ENCODE measurements around the gene EHD4.

The EHD4 gene

GRCh38 chr15:41979493-41980266 is 7.3 kb upstream of the EHD4 start:
- DNase-seq: no peak

GRCh38 chr15:41978534-41978933 is 6.2 kb upstream of the EHD4 start:
- no peak for DNase-seq

GRCh38 chr15:41977757-41978383 is 5.5 kb upstream of the EHD4 start:
- DNase-seq: no peak

GRCh38 chr15:41975669-41976068 is 3.3 kb upstream of the EHD4 start:
- peak; percentile 27 for DNase-seq

DNA sequence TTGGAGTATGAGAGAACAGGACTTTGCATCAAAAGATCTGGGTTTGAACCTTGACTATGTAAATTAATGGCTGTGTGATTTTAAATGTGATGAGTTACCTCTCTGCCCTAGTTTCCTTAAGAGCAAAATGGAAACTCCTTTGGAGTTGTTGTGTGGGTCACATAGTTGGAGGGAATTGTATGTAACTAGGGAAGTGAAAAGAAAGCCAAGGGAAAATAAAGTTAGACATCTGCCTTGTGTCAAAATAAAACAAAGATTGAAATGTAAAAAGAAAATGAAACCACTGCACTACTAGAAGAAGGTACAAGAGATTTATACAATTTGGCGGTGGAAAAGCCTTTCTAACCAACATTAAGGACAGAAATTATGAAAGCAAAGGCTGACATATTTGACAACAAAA is 1.7 kb upstream of the EHD4 start:
- peak; percentile 71 for DNase-seq

- peak; percentile 55 for DNase-seq
These were observed 483 bp downstream of the EHD4 start for GRCh38 chr15:41971895-41972252.

DNA sequence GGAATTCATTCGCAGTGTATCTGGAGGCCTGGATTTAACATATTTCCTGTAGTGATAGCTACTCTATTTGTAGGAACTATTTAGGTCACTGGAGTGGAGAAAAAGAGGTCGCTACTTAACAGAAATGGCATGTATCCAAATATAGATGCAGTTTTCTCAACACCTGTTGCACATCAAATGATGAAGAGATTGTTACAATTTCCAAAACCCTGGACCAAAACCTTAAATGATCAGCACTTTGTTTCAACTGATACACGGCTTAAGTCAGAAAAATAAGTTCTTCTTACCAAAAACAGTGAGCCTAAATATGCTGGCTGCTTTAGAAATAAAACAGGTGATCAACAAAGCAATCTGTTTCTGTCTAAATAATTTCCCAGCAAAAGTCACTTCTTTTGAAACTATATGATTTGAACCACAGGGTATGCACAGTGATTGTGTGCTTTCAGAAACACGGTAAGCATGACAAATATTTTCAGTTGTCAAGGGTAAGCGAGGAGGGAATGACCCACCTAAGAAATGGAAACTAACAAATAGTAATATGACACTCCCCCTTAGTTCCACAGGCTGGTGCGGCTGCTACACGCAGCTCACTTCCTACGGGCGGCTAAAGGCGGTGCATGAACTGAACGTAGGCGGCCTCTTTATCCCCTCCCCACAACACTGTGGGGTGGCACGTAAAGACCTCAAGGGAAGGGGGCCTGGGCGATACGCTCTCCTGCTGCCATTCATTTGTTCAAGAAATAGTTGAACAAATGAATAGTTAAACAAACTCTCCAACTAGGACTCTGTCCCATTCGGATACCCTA is 1.1 kb downstream of the EHD4 start:
- DNase-seq: peak; percentile 91

GRCh38 chr15:41970456-41970855 is 1.9 kb downstream of the EHD4 start:
- no peak for DNase-seq

- peak; percentile 61 for DNase-seq
These were observed 2.4 kb downstream of the EHD4 start for GRCh38 chr15:41969851-41970431.

- peak; percentile 81 for DNase-seq
These were observed 3.7 kb downstream of the EHD4 start for GRCh38 chr15:41968701-41969100.

DNA sequence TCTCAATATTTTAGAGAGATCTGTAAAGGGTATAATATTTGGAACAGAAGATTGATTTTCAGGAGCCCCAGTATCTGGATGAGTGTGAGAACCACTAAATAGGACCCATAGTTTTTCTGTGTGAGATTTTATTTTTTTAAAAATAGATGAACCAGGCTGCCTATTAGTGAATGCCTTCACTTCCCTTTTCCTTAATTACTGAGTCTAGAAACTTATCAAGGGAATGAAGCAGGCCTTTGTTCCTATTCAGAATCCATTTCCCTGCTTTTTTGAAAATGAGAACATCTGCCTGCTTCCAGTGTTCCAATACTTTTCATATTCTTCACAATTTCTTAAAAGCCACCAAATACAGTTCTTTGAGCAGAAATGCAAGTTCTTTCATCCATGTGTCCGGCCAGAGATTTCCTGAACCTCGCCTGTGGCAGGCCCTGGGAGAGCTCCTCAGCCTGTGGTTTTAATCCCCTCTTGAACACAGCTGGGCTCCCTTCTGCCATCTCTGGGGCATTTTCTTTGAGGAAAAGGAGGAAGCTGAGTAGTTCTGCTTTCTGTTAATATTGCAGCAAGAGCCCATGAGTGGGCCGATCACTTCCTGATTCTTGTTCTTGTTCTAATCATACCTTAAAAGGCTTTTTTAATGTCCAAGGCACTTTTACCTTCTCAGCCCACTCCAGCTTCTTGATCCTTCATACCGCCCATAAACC is 4.7 kb downstream of the EHD4 start:
- peak; percentile 94 for DNase-seq

DNA sequence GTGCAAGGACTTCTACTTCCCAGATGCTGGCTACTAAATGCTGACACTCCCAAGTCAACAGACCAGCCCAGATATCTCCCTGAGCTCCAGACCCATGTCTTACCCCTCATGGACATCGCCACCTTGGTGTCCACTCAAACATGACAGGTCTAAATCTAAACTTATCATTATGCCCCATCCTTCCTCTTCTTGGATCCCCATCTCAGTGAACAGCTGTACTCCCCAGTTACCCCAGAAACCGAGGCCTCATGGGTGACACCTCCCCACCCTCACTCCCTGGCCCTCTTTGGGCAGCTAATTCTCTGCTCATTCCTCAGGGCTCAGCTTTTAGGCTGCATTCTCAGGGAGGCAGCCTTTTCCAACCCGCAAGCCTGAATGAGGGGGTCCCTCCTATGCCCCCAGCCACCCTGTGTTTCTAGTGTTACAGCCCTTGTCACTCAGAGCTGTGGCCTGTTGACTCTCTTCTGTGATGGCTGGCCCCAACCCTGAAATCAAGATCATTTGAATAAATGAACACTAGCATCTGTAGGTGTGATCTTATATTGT is 5.4 kb downstream of the EHD4 start:
- DNase-seq: no peak

- no peak for DNase-seq
These were observed 5.9 kb downstream of the EHD4 start for GRCh38 chr15:41966414-41966812.

GRCh38 chr15:41965441-41966413 is 6.6 kb downstream of the EHD4 start:
- no peak for DNase-seq

GRCh38 chr15:41961595-41962202 is 10.7 kb downstream of the EHD4 start:
- no peak for DNase-seq

DNA sequence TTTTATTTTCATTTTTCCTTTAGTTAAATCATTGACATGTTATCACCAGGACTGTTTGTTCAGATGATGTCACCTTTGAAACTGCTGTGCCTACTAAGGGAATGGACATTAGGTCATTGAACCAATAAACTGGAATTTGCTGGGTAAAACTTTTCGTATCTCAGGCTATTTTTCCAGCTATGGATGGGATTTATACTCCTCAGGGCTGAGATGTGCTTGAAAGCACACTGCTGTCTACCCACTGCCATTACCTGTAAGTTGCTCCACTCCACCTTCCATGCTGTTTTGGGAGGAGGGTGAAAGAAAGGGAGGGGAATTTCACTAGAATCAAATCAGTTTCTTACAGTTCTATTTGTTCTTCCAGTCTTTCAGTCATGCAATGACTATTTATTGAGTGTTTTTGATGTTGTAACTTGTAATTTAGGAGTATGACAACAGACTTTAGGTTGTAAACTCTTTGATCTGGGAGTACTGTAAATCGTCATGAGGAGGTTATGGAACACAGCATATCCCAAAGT is 11.3 kb downstream of the EHD4 start:
- peak; percentile 55 for DNase-seq

DNA sequence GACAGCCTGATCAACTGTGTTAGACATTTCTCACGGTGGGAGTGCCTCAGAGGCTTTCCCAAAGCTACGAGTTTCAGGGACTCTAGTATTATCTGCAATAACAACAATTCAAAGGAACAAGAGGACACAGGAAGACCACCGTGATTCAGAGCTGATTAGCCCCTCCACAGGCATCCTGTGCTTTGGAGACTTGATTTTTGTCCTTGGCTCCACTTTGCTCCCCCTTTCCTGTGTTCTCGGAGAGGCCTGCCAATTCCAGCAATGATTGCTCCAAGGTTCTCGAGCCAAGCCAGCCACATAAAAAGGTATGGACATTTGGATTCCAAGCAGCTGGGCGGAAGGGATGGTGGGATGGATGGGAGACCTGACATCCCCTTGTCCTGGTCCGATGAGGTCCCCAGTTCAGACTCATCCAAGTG is 14.3 kb downstream of the EHD4 start:
- no peak for DNase-seq

GRCh38 chr15:41957021-41957897 is 15.1 kb downstream of the EHD4 start:
- no peak for DNase-seq

DNA sequence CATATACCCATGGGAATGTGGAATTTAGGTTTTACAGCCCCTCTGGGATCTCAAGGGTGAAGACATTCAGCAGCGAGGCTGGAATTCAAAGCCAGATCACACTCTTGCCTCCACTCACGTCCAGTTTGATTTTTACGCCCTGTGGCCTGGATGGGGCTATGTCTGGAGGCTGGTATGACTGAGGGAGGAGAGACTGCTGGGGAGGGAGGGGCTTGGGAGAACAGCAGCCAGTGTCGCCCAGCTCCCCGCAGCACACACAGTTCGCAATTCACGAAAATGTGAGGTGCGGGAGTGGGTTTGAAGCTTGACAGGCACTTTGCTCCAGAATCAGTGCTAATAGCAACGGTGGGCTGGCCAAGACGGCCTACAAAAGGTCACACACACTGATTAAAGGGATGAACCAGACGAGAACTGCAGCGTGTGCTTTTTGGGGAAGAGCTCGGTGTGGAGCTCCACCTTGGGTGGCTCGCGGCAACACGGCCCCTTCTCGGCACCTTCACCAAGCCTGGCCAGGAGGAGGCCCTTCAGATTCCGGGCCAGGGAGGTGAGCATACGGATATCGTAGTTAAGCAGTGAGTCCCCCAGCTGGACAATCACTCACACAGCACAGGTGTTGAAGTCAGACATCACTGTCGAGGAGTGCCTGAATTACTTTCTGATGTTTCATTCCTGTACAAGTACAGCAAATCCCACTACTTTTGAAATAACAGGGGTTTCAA is 16.4 kb downstream of the EHD4 start:
- DNase-seq: no peak

Measured in suppressor macrophage treated with lipopolysaccharide for 4 hours (primary cell).